NT2/D1 (cell line): ENCODE measurements around the gene UBE2L5.

Experiments used
- DNase-seq: peaks from one replicate; pipeline ENCODE4 v3.0.0-alpha.2; 2011; ENCODE audit warnings: low read depth, low spot score
- H3K27me3 ChIP-seq: 2 replicates; pipeline ENCODE4 v1.6.0; 2011; ENCODE audit warnings: mild to moderate bottlenecking; ENCODE audit not compliant: insufficient read length, insufficient read depth
- H3K36me3 ChIP-seq: 2 replicates; pipeline ENCODE4 v1.6.1; 2011; ENCODE audit warnings: mild to moderate bottlenecking, low read length, mixed read lengths; ENCODE audit not compliant: insufficient read depth, insufficient read length
- H3K4me1 ChIP-seq: 2 replicates; pipeline ENCODE4 v1.5.1; 2011; ENCODE audit not compliant: insufficient read depth, insufficient read length
- H3K4me3 ChIP-seq: 2 replicates; pipeline ENCODE4 v1.5.1; 2011; ENCODE audit warnings: low read depth; ENCODE audit not compliant: insufficient read length
- H3K9ac ChIP-seq: 2 replicates; pipeline ENCODE4 v1.6.0; 2011; ENCODE audit warnings: low read depth; ENCODE audit not compliant: insufficient read length
- H3K9me3 ChIP-seq: 2 replicates; pipeline ENCODE4 v1.5.1; 2011; ENCODE audit warnings: mild to moderate bottlenecking, low read length; ENCODE audit not compliant: insufficient read depth
- SUZ12 ChIP-seq: IDR thresholded peaks from 2 replicates; pipeline ENCODE4 v1.6.1; 2011; ENCODE audit not compliant: insufficient read length, insufficient read depth; ENCODE audit errors: extremely low read depth
- YY1 ChIP-seq: IDR thresholded peaks from 2 replicates; pipeline ENCODE4 v1.6.1; 2011; ENCODE audit not compliant: insufficient read length, insufficient read depth
- ZNF274 ChIP-seq: IDR thresholded peaks from 2 replicates; pipeline ENCODE4 v1.6.1; 2011; ENCODE audit warnings: mild to moderate bottlenecking, low read depth, low read length

Gene UBE2L5

GRCh38 chr13:30382836-30383525 lies 39.3 kb upstream of the UBE2L5 start:
- Histone ChIP-seq H3K36me3 (no peaks in the 10 kb centered on the region), H3K4me3 (no peak overlapping the region), H3K4me1 (peaks cover 3% of the 10 kb centered on the region), H3K9me3 (no peaks in the 10 kb centered on the region), H3K9ac (no peak overlapping the region), H3K27me3 (no peaks in the 10 kb centered on the region)
- TF ChIP-seq YY1, result no peak
- TF ChIP-seq ZNF274, result no peak
- no peak for TF ChIP-seq SUZ12
- no peak for DNase-seq

DNA sequence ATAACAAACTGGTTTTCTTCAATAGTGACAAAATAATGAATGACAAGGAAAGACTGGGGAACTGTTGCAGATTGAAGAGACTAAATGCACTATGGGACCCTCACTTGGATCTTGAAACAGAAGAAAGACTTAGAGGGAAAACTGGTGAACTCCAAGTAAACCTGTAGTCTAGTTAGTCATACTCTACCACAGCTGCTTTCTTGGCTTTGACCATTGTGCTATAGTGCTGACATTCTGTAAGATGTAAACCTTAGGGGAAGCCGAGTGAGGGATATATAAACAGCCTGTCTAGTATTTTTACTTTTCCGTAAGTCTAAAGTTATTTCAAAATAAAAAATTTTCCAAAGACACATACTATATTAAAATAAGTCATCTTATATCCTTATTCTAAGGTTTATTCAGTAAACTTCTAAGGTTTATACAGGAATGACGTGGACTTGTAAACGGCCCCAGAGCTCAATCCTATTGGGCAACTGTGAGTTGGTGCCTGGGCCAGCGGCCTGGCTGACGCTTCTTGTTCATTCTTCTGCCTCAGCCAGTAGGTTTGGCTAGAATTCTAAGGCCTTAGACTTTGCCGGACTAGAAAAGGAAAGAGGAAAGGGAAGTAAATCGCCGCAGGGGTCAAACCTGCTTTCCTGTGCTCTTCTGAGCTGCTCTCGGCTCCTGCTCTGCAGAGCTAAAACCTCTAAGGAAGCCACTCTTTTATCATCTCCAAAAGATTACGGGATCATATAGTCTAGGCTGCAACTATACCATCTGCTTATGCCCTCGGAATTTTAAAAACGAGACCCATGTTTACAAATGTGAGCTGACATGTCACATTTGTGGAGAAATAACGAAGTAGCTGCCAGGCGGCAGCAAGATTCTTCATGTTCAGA lies 33.6 kb upstream of the UBE2L5 start:
- TF ChIP-seq YY1 (no peak), ZNF274 (no peak), SUZ12 (no peak)
- H3K9me3 ChIP-seq, result no peaks in the 10 kb centered on the region
- no peaks in the 10 kb centered on the region for H3K36me3 ChIP-seq
- H3K9ac ChIP-seq, result no peak overlapping the region
- H3K27me3 ChIP-seq, result no peaks in the 10 kb centered on the region
- H3K4me1 ChIP-seq, result peaks cover 4% of the 10 kb centered on the region
- no peak overlapping the region for H3K4me3 ChIP-seq
- DNase-seq, result no peak

DNA sequence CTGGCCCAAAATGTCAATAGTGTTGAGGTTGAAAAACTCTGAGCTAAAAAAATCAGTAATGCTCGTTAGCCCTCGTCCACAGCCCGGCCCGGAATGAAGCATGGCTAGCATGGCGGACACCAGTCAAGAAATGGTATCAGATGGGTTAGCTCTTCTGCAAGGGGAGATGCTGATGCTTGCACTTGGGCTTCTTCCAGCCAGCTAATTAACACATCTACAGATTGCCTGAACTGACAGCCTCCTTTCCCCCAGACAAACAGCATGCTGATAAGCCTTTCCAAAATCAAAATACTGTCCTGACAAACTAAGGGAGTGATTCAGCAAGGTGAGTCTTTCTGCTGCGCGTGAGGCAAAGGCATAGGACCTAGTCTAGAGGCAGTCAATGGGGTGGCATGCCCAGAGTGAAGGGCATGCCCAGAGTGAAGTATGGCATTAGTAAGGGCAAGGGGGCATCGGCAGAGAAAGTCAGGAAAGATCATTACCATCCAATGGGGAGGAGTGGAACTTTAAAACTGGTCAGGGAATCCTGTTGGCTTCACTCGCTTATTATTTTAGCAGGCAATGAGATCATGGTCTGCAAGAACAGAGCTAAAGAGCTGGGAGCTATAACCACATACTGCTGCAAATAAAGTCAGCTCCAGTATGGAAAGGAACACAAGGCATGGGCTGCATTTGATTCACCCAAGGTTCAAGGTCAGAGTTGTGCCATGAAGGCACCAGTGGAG lies 30.2 kb upstream of the UBE2L5 start:
- Histone ChIP-seq H3K4me3 (no peak overlapping the region), H3K36me3 (no peaks in the 10 kb centered on the region), H3K4me1 (peaks cover 6% of the 10 kb centered on the region), H3K27me3 (no peaks in the 10 kb centered on the region), H3K9ac (no peak overlapping the region), H3K9me3 (no peaks in the 10 kb centered on the region)
- no peak for DNase-seq
- TF ChIP-seq YY1 (no peak), ZNF274 (no peak), SUZ12 (no peak)

DNA sequence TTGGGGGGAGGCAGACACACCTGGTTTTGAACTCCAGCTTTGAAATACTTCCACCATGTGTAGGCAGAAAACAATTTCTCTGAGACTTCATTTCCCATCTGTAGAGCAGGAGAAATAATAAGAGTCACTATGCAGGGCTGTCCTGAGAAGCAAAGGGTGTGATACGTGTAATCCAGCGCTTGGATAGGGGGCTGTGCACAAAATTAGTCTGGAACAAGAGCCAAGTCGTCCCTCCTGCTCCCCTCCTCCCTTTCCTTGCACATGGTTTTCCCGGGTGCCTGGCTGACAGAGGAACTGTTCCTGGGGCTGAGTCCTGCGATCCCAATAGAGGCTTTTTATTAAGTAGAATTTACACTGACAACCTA lies 29.6 kb upstream of the UBE2L5 start:
- Histone ChIP-seq H3K9me3 (no peaks in the 10 kb centered on the region), H3K36me3 (no peaks in the 10 kb centered on the region), H3K9ac (no peak overlapping the region), H3K27me3 (no peaks in the 10 kb centered on the region), H3K4me3 (no peak overlapping the region), H3K4me1 (peaks cover 6% of the 10 kb centered on the region)
- no peak for TF ChIP-seq SUZ12
- no peak for TF ChIP-seq YY1
- TF ChIP-seq ZNF274, result no peak
- no peak for DNase-seq

DNA sequence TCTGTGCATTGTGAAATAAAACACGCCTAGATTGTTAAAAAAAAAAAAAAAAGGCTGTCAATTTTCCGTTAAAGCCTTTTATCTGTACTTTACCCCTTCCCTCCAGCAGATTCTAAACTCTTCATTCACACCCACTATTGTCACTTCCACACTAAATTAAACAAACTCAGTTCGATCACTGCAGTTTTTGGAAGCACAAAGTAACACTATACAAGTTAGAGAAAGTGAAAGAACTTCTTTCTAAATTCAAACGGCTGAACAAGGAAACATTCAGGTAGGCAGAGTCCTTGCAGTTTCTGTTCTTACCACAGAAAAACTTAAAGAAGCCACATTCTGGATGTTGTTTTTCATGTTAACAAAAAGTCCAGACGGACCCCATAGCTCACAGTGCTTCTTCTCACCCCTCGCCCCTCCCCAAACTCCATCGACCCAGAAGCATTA lies 27.5 kb upstream of the UBE2L5 start:
- no peak overlapping the region for H3K4me3 ChIP-seq
- H3K27me3 ChIP-seq, result no peaks in the 10 kb centered on the region
- H3K4me1 ChIP-seq, result peaks cover 6% of the 10 kb centered on the region
- no peaks in the 10 kb centered on the region for H3K9me3 ChIP-seq
- no peaks in the 10 kb centered on the region for H3K36me3 ChIP-seq
- TF ChIP-seq ZNF274 (no peak), YY1 (no peak), SUZ12 (no peak)
- DNase-seq, result no peak
- no peak overlapping the region for H3K9ac ChIP-seq

DNA sequence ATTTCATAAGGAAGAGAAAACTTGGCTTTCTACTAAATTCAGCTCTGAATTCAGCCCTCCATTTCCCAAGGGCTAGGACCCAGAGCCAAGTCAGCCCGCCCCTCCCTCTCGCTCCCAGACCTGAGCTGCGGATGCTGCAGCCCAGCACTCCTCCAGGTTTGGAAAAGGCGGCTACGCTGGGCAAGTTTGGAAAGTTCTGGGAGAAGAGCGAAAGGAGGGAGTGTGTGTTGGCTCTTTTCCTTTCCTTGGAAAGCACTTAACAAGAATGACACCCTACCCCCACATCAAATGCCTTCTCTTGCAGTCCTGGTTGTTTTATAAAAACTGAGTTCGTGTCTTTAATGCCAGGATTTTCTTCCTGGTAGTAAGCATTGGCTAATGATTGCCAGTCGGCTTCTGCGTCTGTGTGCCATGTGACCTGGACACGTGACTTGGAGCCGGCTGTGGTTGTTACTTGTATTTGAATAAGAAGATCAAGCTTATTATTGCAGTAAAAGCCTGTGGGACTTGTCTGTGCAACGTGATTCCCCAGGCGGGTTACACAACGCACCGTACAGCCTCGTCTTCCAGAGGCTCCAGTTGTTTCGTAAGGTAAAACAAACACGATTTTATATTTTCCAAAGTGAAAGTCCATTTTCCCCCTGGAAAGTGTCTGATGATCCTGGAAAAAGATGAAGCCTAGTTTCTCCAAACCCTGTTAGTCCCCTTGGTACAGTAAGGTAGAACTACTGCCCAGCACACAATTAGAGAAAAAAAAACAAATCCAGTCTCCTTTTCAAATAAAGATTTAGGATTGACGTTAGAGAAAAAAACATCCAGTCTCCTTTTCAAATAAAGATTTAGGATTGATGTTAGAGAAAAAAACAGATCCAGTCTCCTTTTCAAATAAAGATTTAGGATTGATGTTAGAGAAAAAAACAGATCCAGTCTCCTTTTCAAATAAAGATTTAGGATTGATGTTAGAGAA lies 26.8 kb upstream of the UBE2L5 start:
- TF ChIP-seq ZNF274 (no peak), SUZ12 (no peak), YY1 (no peak)

More for the DNA sequence above, 26.8 kb upstream of the UBE2L5 start:
- Histone ChIP-seq H3K27me3 (no peaks in the 10 kb centered on the region), H3K9me3 (no peaks in the 10 kb centered on the region), H3K4me1 (peaks cover 6% of the 10 kb centered on the region), H3K4me3 (no peak overlapping the region), H3K36me3 (no peaks in the 10 kb centered on the region), H3K9ac (no peak overlapping the region)
- DNase-seq, result peak; percentile 9
